Peyer's patch (tissue), 4 donors: ENCODE results near the gene GPRIN3.

Experiments
- POLR2A ChIP-seq, 2 donors: fragments of 450-650 bp; IDR thresholded peaks; one replicate each; pipeline ENCODE4 v1.5.1; 2017; ENCODE audit warnings: antibody characterized with exemption in 2 of 2, mild to moderate bottlenecking in 2 of 2, moderate library complexity in 2 of 2
- TF ChIP-seq, protein P1 (sequence below), 6 experiments: fragments of 450-650 bp in 4 of 6; fragments of 200-600 bp in 2 of 6; sonication (generic) in 1 of 6; IDR thresholded peaks; one replicate each; pipeline ENCODE4 v1.5.1; 2017 to 2019; ENCODE audit warnings: antibody characterized with exemption in 6 of 6, mild to moderate bottlenecking in 3 of 6, moderate library complexity in 1 of 6

DNA sequence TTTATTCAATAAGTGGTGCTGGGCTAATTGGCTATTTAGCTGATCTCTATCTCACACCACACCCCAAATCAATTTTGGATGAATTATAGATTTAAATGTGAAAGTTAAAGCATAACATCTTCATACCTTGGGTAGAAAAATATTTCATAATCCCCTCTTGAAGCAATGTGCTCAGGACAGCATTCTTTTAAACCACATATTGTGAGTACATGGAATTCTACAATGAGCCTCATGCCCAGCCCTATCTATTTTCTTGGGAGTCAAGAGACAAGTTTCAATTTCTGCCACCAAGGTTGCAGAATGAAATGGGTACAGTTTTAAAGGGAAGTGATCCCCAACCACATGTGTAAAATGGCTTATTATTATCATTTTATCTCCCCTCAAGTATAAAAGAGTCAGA, 30.6 kb upstream of the GPRIN3 start:
- TF ChIP-seq, protein P1, sequence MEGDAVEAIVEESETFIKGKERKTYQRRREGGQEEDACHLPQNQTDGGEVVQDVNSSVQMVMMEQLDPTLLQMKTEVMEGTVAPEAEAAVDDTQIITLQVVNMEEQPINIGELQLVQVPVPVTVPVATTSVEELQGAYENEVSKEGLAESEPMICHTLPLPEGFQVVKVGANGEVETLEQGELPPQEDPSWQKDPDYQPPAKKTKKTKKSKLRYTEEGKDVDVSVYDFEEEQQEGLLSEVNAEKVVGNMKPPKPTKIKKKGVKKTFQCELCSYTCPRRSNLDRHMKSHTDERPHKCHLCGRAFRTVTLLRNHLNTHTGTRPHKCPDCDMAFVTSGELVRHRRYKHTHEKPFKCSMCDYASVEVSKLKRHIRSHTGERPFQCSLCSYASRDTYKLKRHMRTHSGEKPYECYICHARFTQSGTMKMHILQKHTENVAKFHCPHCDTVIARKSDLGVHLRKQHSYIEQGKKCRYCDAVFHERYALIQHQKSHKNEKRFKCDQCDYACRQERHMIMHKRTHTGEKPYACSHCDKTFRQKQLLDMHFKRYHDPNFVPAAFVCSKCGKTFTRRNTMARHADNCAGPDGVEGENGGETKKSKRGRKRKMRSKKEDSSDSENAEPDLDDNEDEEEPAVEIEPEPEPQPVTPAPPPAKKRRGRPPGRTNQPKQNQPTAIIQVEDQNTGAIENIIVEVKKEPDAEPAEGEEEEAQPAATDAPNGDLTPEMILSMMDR (IDR thresholded peaks at IDR 0.05): no peak
- TF ChIP-seq POLR2A (IDR thresholded peaks at IDR 0.05): no peak
